Right atrium auricular region (tissue), 2 donors: ENCODE results near the gene MCOLN2. TPM values are rescaled to one million over a fixed set of nuclear protein-coding genes. Genes with fewer than 3 reads are reported as not detected.
"Not testable (repeated sequence)": the region's sequence is repeated elsewhere in the genome, so short reads cannot be mapped to it uniquely, and the experiment has no call there.

Source experiments
- DNase-seq: peaks from one replicate; pipeline ENCODE4 v3.0.0-alpha.2; 2019; ENCODE audit warnings: low spot score
- H3K27ac ChIP-seq, 2 donors: fragments of 200-600 bp; sonication (generic); 1 replicate in 1 of 2; 2 replicates in 1 of 2; pipeline ENCODE4 v1.5.1; 2016 to 2019
- H3K27me3 ChIP-seq, 2 donors: fragments of 200-600 bp; sonication (generic); one replicate each; pipeline versions ENCODE4 v1.5.1 to v1.6.0; 2017 to 2019
- H3K36me3 ChIP-seq: fragments of 200-600 bp; sonication (generic); one replicate; pipeline ENCODE4 v1.5.1; 2016
- H3K4me1 ChIP-seq, 2 donors: fragments of 200-600 bp; sonication (generic); one replicate each; pipeline versions ENCODE4 v1.5.1 to v1.6.0; 2017 to 2019
- H3K4me3 ChIP-seq, 2 donors: fragments of 200-600 bp; sonication (generic); 1 replicate in 1 of 2; 2 replicates in 1 of 2; pipeline ENCODE4 v1.5.1; 2017 to 2019; ENCODE audit warnings: mild to moderate bottlenecking in 1 of 2, moderate library complexity in 1 of 2
- H3K9me3 ChIP-seq, 2 donors: fragments of 200-600 bp; sonication (generic); one replicate each; pipeline ENCODE4 v1.5.1; 2019
- CTCF ChIP-seq, 2 donors: fragments of 200-600 bp; sonication (generic); IDR thresholded peaks; one replicate each; pipeline ENCODE4 v1.5.1; 2019; ENCODE audit warnings: antibody characterized with exemption in 2 of 2
- total RNA-seq, 2 donors: library from RNA; depleted of rRNA; stranded (reverse); fragments of >200 nt; gene quantifications; one replicate each; pipeline ENCODE4 v1.1.0, GENCODE V29; 2016

MCOLN2 gene
- total RNA-seq, 2 donors from 2014 or later, result 0.90 TPM; not detected in 1

- TF ChIP-seq CTCF (IDR thresholded peaks at IDR 0.05), result no peak
- no peaks in the 10 kb centered on the region for H3K4me1 ChIP-seq
- no peaks in the 10 kb centered on the region for H3K27me3 ChIP-seq
- H3K36me3 ChIP-seq, result no peaks in the 10 kb centered on the region
- no peak for DNase-seq
- H3K9me3 ChIP-seq, result peaks cover 0 to 10% of the 10 kb centered on the region in 2 donors
- no peak overlapping the region for H3K27ac ChIP-seq
- no peak overlapping the region for H3K4me3 ChIP-seq
Measured at GRCh38 chr1:85015826-85016225, 18.9 kb upstream of the MCOLN2 start.

GRCh38 chr1:85005641-85006040 is 8.7 kb upstream of the MCOLN2 start:
- not testable (repeated sequence) for H3K27ac ChIP-seq

GRCh38 chr1:85001742-85002141 is 4.8 kb upstream of the MCOLN2 start:
- Histone ChIP-seq H3K4me1 (peaks cover 0 to 15% of the 10 kb centered on the region in 2 donors), H3K27ac (no peak overlapping the region), H3K27me3 (peaks cover 0 to 4% of the 10 kb centered on the region in 2 donors), H3K36me3 (no peaks in the 10 kb centered on the region), H3K4me3 (no peak overlapping the region), H3K9me3 (peaks cover 0 to 10% of the 10 kb centered on the region in 2 donors)
- no peak for DNase-seq
- TF ChIP-seq CTCF (IDR thresholded peaks at IDR 0.05), result no peak

More at GRCh38 chr1:85005641-85006040, 8.7 kb upstream of the MCOLN2 start:
- peaks cover 0 to 10% of the 10 kb centered on the region in 2 donors for H3K9me3 ChIP-seq
- not testable (repeated sequence) for H3K4me1 ChIP-seq, DNase-seq, H3K4me3 ChIP-seq, H3K27me3 ChIP-seq, H3K36me3 ChIP-seq

- Histone ChIP-seq H3K27ac (no peak overlapping the region), H3K4me3 (no peak overlapping the region), H3K4me1 (peaks cover 0 to 15% of the 10 kb centered on the region in 2 donors), H3K27me3 (peaks cover 0 to 4% of the 10 kb centered on the region in 2 donors), H3K36me3 (no peaks in the 10 kb centered on the region), H3K9me3 (no peaks in the 10 kb centered on the region)
- TF ChIP-seq CTCF (IDR thresholded peaks at IDR 0.05), result no peak
- no peak for DNase-seq
Measured at GRCh38 chr1:84998642-84999280, 1.8 kb upstream of the MCOLN2 start.

- Histone ChIP-seq H3K4me1 (peaks cover 0 to 15% of the 10 kb centered on the region in 2 donors), H3K4me3 (peak overlapping the region; percentile 41 to 58), H3K27me3 (peaks cover 0 to 4% of the 10 kb centered on the region in 2 donors), H3K36me3 (no peaks in the 10 kb centered on the region), H3K27ac (no peak overlapping the region), H3K9me3 (no peaks in the 10 kb centered on the region)
- no peak for DNase-seq
- no peak for TF ChIP-seq CTCF (IDR thresholded peaks at IDR 0.05)
Measured at GRCh38 chr1:84997667-84998600, 1.0 kb upstream of the MCOLN2 start.
